CD4-positive, alpha-beta T cell treated with Interferon gamma for 1 hour (primary cell): Measurements from ENCODE around the gene GTPBP4.
"Not testable (repeated sequence)": the region's sequence is repeated elsewhere in the genome, so short reads cannot be mapped to it uniquely, and the experiment has no call there.

Source experiments
- DNase-seq: peaks from one replicate; pipeline ENCODE4 v3.0.0-alpha.2; 2020

The GTPBP4 gene

DNA sequence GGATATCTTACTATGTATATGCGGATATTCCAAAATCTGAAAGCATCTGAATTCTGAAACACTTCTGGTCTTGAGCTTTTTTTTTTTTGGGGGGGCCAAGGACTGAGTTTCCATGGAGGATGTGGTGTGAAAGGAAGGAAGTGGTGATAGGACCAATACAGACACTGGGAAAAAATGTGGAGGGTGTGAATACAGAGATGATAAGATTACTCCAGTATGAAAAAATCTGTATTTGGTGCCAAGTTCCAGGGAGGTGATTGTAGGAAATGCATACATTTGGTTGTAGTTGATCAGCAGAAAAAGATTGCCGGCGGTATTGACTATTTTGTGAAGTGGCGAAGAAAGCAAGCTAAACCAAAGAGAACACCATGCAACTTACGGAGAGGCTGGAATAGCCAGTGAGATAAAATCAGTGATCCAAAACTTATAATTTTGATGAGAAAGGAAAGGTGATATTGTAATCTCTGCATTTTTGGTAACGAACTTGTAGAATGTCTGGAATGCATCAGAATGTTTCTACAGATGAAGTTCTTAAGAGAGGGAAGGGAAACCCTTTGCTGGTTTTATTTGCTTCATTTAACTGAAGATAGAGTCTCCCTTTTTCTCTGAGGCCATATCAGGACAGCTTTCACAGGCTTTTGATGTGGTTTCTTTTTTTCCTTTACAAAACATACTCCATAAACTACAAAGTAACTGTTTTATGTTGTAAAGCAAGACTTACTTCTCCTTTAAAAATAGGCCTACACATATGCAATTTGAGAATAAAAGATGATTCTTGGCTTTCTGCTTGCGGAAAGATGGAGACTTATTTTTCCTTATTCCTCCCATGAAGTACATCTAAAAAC lies 73.9 kb downstream of the GTPBP4 start:
- no peak for DNase-seq

DNA sequence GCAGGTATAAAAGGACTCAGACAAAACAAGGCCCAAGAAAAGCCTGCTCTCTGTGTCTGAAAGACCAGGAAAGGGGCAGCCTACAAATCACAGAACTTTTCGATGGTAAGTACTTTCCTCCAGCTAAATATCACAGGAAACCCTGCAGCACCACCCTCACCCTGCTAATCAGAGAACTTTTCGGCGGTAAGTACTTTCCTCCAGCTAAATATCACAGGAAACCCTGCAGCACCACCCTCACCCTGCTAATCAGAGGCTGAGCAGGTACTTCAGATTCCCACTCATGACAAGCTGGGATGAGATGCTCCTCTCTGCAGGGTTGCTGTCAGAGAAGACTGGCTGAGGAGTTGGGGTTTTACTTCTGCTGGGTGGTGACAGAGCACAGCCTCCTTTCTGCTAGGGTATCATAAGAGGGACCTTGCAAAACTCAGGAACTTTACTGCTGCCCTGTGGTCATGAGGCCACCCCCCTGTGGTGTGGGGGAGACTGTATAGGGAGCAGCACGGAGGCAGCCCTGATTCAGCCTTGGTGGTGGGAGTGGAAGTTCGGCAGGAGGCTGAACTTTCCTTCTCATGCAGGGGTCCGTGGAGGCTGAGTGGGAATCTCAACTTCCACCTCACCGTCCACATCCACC lies 75.1 kb downstream of the GTPBP4 start:
- no peak for DNase-seq

DNA sequence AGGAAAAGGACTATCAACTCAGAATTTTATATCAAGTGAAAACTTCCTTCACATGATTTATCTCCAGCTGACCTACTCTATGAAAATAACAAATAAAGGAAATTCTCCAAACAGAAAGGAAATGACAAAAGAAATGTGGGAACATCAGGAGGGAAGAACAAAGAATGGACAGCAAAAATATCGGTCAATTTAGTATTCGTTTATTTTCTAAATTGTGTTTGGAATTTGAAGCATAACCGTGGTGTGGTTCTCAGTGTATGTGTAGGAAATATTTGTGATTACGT lies 76.7 kb downstream of the GTPBP4 start:
- DNase-seq: no peak

DNA sequence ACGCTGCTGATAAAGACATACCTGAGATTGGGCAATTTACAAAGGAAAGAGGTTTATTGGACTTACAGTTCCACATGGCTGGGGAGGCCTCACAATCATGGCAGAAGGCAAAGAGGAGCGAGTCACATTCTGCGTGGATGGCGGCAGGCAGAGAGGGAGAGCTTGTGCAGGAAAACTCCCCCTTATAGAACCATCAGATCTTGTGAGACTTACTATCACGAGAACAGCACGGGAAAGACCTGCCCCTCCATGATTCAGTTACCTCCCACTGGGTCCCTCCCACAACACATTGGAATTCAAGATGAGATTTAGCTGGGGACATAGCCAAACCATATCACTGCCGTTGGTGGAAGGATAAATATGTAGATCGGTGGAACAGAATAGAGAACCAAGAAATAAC lies 78.5 kb downstream of the GTPBP4 start:
- DNase-seq: not testable (repeated sequence)

DNA sequence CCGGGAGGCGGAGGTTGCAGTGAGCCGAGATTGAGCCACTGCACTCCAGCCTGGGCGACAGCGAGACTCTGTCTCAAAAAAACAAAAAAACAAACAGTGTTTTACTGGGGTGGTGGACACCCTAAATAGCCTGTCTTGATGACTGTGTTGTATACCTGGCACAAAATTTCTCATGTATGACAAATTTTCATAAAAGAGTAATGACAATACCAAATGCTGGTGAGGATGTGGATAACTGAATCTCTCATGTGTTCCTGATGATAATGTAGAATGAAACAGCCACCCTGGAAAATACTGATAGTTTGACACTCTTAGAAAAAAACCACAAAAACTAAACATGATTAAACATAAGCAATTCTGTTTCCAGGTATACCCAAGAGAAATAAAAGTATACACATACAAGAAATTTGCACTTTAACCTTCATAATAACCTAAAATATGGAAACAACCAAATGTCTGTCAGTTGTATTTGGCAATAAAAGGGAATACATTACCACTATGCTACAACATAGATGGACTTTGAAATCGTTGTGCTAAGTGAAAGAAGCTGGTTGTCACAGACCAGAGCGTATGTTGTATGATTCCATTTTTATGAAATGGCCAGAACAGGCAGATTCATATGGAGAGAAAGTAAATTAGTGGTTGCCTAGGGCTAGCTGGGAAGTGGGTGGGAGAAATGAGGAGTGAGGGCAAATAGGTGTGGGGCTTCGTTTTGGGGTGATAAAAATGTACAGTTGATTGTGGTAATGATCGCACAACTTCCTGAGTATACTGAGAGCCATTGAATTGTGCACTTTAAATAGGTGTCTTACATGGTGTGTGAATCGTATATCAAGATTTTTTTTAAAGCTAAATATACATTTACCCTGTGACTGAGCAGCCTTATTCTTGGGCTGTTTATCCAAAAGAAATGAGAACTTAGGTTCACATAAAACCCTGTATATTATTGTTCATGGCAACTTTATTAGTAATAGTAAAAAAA lies 80.4 kb downstream of the GTPBP4 start:
- DNase-seq: no peak
